Epithelial cell of esophagus (primary cell): ENCODE results near the gene RBPJL.

Source experiments
- DNase-seq: peaks from one replicate; pipeline ENCODE4 v3.0.0; 2010; ENCODE audit warnings: low read depth
- H3K4me3 ChIP-seq: 2 replicates; pipeline ENCODE4 v1.5.1; 2011; ENCODE audit warnings: mild to moderate bottlenecking, low read length, control low read depth
- CTCF ChIP-seq: IDR thresholded peaks from 2 replicates; pipeline ENCODE4 v1.5.1; 2011; ENCODE audit warnings: low read depth, mild to moderate bottlenecking, low read length, control low read depth, inconsistent platforms; ENCODE audit not compliant: insufficient read depth; ENCODE audit errors: missing control alignments

RBPJL gene

DNA sequence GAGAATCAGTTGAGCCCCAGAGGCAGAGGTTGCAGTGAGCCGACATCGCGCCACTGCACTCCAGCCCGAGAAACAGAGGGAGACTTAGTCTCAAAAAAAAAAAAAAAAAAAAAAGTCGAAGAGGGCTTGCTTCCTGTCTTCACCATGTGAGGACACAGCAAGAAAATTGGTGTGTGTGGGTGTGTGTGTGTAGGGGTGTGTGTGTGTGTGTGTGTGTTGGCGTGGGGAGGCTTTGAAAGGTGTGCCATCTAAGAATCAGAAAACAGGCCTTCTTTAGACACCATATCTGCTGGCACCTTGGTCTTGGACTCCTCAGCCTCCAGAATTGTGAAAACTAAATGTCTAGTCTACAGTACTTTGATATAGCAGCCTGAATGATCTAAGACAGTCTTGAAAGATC lies 6.9 kb upstream of the RBPJL start:
- DNase-seq, result no peak
- no peak overlapping the region for H3K4me3 ChIP-seq
- no peak for TF ChIP-seq CTCF

DNA sequence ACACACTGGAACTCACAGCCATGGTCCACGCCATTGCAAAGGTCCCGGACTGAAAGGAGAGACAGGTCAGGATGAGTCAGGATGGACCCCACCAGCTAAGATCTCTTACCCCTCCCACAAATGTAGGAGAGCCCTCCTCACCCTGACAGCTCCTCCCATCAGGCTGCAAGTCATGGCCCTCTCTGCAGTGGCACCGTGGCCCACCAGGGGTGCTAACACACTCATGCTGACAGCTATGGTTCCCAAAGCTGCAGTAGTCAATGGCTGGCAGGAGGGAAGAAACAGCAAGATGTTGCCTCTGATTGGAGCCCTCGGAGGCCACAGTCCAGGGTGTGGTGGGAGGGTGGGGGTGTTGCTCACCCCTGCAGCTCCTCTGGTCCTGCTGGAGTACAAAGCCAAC lies 5.7 kb upstream of the RBPJL start:
- TF ChIP-seq CTCF, result peak; percentile 30
- no peak overlapping the region for H3K4me3 ChIP-seq
- peak; percentile 39 for DNase-seq

DNA sequence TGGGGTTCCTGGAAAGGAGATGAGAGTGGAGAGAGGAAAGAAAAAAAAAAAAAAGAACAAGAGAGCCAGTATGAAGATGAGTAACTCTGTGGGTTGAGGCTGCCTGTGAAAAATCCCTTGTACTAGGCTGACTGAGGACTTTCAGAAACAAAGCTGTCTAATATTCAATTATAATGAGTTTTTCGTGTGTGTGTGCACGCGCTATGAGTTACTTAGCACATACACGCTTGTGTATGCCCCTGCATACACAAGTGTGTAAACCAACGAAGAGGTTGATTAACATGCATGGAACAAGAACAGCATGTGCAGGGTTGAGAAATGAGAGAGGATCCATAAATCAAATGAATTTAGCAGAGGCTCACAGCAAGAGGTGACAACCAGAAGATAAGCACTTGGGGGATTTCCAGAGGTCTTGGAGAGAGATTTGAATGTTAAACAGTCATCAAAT lies 4.8 kb upstream of the RBPJL start:
- DNase-seq, result no peak
- H3K4me3 ChIP-seq, result no peak overlapping the region

DNA sequence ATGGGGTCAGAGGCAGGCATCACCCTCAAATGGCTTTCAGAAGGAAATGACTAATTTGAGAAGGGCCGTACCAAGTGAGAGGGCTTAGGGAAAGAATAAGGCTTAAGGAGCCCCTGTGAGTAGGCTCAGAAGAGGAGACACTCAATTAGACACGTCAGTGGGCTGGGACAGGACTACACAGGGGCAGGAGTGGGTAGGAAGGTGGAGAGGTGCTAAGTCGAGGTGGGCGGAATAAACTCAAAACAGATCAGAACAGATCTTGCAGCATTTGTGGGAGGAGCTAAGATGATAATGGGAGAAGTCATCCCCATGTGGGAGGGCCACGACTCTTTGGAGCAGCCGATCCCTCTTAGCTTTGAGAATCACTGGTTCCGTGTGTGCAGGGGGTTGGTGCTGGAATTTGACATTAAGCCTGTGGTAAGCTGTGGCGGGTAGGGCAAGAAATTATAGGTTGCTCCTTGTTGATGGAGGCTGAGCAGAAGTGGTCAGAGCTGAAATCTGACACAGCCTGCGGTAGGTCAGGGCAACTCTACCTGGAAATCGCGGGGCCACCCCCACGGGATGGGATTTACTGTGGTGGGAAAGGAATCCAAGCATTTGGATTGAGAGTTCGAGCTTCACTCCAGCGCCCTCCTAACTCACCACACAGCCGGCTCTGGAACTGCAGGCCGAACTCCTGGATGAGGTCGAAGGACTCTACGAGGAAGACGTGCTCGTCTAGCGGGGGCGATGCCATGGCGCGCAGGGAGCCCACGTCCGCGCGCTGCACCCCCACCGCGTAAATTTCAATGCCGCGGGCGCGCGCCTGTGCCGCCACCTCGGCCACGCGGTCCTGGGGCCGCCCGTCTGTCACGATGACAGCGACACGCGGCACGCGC lies 2.8 kb upstream of the RBPJL start:
- H3K4me3 ChIP-seq, result no peak overlapping the region
- no peak for TF ChIP-seq CTCF
- no peak for DNase-seq

More for the DNA sequence above, 4.8 kb upstream of the RBPJL start:
- no peak for TF ChIP-seq CTCF

GRCh38 chr20:45304464-45304999 lies 2.1 kb upstream of the RBPJL start:
- no peak for TF ChIP-seq CTCF
- no peak overlapping the region for H3K4me3 ChIP-seq
- DNase-seq, result no peak

DNA sequence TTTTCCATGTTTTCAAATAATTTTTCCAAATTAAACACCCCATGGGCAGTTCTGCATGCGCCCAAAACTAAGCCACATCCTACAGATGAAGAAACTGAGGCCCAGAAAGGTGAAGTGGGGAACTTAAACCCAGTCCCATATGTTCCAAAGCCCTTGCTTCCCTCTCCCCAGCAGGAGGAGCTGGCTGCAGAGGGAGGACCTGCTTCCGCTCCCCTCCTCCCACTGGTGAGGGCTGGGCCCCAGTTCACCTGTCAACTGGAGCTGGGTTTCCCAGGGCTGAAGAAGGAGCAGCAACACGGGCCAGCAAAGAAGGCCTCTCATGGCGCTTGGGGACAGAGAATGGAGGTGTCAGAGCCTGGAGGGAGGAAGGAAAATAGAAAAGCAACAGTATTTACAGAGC lies 1.4 kb upstream of the RBPJL start:
- no peak overlapping the region for H3K4me3 ChIP-seq
- DNase-seq, result no peak
- peak; percentile 24 for TF ChIP-seq CTCF
